Hindlimb muscle (tissue), 1 donor: ENCODE results near the gene ARL6IP1. TPM values are rescaled to one million over a fixed set of nuclear protein-coding genes. Genes with fewer than 3 reads are reported as not detected.
"Not testable (repeated sequence)": the region's sequence is repeated elsewhere in the genome, so short reads cannot be mapped to it uniquely, and the experiment has no call there.

Experiments
- DNase-seq: peaks from one replicate; pipeline ENCODE4 v3.0.0-alpha.2; 2013
- polyA plus RNA-seq: library from polyadenylated mRNA; unstranded; fragments of 120-200 nt; gene quantifications from one replicate; pipeline ENCODE4 v1.2.1, GENCODE V29; 2013; ENCODE audit not compliant: insufficient read length

The ARL6IP1 gene
- polyA plus RNA-seq, 1 donor: 83.7 TPM

DNA sequence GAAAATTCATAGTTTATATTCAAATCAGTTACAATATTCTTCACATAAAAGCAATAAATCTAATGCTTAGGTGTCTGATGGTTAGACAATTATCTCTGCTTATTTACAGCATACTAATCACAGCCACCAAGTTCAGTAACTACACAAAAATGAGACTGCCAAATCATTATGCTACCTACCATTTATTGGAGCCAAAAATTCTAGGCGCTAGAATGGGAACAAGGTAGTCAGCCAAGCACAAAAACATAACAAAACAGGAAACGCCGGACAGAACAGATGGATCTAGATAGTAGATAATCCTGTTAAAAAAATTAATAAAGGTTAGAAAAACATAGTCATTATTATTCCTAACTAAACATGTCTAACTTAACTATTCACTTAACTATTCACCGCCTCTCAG, 3.6 kb downstream of the ARL6IP1 start:
- DNase-seq: no peak

DNA sequence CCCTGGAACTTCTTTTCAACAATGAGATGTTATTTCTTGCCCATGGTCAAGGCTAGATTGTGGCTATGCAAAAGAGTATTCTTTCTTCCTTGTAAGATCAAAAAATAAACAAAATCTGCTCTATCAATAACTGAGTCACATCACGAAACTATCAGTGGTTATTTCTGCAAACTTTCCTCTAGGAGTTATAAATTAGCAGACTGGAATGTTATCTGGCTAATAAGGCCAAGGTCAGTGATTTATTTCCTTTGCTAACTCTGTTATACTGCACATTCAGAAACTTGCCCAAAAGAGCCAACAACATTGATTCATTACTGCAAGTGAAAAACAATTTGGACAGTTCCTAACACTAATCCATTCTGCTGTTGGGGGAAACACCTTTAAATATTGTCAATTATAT, 5.0 kb downstream of the ARL6IP1 start:
- no peak for DNase-seq

DNA sequence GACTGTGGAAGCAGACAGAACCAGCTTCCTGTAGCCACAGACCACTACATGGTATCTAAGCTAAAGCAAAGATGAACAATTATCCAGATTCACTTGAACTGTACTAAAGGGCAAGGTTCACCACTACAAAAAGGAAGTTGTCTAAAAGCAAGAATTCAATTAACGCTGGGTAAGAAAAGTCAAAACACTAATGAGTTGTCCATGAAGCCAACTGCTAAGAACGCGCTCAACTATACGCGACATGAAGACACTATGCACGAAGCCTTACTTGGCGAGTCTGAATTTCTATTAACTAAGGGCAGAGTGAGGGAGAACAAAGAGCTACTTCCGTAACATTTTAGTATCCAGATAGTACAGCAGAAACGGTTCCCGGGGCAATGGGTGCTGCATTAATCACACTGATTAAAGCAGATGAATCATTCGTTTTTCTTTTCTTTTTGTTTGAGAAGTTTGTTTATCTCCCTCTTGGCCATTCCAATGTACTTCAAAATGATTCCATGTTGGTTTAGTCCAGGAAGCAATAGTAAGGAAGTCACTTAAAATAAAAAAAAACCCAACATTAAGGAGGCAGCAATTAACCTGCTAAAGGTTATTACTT, 8.4 kb downstream of the ARL6IP1 start:
- no peak for DNase-seq

DNA sequence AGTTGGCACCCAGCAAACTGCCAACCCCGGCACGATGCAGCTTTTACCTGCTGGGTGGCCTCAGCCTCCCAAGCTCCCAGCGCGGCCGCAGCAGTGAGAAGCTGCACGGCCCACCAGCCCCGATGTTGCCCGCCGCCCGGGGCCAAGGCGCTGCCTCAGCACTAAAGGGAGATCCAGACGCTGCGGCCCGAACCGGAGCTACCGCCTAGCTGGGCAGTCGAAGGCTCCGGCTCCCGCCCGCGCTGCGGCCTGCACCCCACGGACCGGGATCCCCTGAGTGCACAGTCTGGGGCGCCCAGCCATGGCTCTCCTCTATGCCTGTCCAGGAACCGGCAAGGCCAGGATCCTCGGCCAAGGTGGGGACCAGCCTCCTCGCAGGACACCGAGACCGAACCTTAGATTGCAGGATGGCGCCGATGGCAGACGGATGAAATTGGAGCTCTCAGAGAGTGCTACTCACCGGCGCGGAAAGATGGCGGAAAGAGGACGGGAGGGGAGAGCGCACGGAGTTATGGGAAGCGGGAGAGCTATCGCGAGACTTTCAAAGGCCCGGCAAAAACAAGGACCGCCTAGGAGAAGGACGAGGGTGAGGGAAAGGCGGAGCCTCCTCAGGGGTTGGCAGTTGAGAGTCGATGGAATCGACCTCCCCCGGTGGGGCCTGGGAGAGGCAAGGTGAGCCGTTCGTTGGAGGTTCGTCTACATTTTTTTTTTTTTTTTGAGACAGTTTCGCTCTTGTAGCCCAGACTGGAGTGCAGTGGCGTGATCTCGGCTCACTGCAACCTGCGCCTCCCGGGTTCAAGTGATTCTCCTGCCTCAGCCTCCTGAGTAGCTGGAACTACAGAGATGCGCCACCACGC, 11.3 kb downstream of the ARL6IP1 start, which contains the start of gene RPS15A:
Gene RPS15A (minus strand): TSS at position 485 of the 857 bp plus-strand sequence. CDS start 1,221 bp downstream, outside the sequence.
- peak; percentile 97 for DNase-seq

DNA sequence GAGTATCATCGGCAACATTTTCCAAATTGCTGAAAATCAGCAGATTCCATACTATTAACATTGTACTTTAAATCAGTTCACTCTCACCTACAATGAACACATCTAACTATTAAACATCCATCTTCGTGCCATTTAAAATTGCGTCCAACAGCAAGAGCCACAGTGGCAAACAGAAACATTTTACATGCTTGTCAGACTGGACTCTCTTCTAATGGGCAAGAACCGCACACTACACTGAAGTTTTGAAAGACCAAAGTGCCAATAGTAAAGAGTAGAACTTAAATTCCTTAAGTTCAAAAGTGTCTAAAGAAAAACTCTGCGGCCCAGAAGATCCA, 11.9 kb downstream of the ARL6IP1 start:
- no peak for DNase-seq

DNA sequence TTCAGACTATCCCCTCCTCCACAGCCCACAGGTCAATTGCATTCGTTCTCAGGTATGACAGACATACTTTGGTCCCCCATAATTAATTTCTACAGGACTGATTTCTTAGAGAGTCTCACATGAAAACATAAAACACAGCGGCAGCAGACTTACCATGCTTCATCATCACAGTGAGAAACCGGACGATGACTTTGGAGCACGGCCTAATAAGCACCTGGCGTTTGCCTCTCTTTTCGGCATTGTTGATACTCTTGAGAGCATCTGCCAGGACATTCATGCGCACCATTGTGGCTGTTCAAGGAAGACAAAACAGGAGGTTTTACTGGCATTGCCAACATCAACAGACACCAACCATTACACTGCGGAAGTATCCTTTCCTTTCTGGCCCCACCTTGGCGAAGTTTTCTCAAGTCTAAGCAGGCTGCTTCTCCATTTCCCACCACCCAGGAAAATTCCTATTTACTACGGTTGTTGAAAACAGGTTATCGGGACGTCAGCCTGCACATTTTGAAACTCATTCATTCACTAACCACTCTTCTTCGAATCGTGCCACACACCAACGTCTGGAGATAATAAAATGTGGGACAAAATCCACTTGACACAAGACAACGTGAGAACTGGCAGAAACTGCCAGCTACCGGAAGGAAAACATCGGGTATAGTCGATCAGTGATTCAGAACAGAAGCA, 12.4 kb downstream of the ARL6IP1 start:
- DNase-seq: no peak

DNA sequence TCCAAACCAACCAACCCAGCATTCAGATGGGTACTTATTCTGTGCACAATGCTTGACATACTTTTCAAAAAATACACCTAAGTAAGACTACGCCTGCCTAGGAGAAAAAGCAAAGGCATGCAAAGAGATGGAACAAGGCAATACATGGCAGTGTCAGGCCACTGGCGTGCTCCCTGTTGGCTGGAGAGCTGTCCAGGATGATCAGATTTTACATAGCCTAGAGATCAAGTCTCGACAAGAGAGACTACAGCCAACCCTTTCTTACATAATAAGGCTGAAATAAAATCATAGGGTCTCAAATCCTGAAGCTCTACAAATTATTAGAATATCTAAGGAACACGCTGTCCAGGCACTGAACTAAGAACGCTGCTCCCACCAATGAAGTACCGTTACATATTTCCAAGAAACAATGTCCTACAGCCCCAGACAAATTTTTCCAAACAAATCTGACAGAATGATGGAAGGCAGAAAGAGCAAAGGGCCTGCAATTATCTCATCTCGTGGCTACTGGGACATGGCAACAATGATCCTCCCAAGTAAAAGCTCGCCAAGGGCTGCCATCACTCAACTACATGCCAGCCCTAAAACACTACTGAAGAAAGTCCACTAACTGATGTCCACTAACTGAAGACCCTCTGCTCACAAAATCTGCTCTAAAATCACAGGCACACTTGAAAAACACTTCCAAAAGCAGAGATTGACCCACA, 16.3 kb downstream of the ARL6IP1 start:
- DNase-seq: no peak

DNA sequence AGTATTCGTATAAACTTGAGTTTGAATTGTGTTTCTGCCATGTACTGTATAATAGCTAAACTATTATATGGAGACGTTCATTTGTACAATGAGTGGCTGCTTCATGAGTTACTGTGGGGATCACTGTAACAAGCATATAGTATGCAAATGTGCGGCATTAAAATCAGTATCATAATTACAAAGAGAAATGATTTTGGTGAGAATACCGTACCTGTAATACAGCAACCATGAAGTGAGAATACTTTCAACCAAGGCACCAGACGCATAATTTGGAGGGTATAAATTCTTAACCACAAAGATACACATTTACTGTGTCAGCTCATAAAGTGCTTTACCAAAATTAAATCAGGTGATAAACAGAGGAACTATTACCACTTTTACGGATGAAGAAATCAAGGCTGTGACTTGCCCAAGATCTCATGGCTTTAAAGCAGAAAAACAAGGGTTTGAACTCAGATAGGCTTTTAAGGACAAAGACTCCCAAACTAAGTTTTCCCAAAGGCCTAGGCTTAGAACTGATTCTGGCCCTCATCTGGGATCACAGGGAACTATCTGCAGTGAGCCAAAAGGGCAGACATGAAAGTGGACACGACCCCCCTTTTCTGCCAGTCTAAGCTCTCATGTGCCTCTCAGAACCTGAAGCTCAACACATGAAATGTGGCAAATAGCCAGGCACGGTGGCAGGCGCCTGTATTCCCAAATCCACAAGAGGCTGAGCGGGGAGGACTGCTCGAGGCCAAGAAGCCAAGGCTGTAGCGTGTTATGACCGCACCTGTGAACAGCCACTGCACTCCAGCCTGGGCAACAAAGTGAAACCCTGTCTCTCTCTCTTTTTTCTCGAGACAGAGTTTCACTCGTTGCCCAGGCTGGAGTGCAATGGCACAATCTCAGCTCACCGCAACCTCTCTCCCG, 17.7 kb downstream of the ARL6IP1 start:
- no peak for DNase-seq

DNA sequence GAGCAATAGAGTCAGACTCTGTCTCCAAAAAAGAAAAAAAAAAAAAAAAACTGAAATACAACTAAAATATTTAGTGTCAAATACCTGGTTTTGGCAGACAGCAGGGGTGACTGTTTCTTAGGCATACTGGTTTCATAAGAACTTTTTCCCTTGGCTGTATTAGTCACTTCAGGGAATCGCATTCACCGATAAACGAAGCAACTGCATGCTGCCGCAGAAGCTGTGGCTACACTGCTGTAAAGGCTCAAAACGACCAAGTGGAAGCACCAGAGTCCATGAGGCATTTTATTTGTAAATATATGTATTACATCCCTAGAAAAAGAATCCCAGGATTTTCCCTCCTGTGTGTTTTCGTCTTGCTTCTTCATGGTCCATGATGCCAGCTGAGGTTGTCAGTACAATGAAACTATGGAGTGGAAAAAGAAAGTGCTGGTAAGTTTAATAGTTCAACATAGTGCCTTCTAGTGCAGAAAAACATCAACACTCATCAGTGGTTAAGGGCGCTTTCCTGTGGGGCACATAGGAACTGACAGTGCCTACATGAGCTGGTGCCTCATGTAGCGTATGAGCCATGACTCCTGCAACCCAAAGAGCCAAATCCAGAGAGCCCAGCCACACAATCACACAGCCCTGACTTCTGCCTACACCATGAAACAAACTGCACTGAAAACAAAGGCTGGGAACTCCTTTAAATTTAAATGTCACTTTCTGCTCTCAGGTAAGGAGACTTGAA, 18.5 kb downstream of the ARL6IP1 start:
- DNase-seq: no peak

DNA sequence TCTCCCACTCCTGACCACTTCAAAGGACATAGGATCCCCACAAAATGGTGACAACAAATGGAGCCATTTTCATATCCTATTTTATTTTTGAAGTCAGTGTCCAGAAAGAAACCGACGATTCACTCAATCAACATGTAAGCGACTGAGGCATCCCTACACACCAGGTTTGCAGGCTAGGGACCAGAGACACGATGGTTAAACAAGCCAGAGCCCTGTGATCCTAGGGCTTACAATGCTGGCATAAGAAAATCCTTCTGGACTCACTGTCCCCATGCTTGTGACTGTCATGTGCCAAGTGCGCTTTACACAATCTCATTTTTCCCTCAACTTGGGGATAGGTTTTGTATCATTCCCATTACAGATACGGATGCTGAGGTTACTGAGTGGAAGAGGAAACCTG, 20.1 kb downstream of the ARL6IP1 start:
- DNase-seq: not testable (repeated sequence)

DNA sequence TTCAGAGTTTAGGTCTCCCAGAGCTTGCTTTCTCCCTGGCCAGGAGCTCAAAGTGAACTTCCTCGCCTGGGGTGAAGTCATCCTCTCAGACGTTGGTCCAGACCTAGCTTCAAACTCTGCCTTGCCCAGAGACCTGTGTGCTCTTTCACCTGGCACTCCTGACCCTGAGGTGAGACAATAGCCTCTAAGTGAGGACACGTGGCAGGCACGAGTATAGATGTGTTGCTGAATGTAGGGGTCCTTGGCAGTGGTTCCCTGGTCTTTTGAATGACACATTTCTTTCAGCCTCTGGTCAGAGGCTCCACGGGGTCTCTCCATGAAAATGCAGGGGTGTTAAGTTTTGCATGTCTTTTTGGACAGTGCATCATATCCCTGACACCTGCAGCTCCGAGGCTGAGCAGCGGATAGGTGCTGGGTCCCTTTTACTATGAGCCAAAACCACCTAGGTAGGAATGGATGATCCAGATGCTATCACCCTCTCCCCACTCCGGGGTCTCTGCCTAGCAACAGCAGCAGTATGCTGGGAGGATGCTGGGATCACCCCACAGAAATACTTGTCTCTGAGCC, 20.8 kb downstream of the ARL6IP1 start:
- DNase-seq: not testable (repeated sequence)

DNA sequence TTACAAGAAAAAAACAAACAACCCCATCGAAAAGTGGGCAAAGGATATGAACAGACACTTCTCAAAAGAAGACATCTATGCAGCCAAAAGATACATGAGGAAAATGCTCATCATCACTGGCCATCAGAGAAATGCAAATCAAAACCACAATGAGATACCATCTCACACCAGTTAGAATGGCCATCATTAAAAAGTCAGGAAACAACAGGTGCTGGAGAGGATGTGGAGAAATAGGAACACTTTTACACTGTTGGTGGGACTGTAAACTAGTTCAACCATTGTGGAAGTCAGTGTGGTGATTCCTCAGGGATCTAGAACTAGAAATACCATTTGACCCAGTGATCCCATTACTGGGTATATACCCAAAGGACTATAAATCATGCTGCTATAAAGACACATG, 23.7 kb downstream of the ARL6IP1 start:
- not testable (repeated sequence) for DNase-seq

DNA sequence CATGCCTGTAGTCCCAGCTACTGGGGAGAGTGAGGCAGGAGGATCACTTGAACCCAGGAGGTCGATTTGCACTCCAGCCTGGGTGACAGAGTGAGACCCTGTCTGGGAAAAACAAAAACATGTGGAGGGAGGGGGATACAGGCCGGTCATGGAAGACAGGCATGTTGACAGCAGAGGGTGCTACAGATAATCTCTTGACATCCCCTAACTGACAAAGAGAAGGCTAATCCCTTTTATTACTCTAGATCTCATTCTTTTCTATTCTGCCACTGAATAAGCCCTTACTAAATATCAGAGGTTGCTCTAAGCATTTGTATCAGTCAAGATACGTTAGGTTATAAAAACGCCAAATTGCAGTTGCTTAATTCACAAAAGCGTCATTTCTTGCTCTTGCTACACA, 25.0 kb downstream of the ARL6IP1 start:
- DNase-seq: not testable (repeated sequence)

DNA sequence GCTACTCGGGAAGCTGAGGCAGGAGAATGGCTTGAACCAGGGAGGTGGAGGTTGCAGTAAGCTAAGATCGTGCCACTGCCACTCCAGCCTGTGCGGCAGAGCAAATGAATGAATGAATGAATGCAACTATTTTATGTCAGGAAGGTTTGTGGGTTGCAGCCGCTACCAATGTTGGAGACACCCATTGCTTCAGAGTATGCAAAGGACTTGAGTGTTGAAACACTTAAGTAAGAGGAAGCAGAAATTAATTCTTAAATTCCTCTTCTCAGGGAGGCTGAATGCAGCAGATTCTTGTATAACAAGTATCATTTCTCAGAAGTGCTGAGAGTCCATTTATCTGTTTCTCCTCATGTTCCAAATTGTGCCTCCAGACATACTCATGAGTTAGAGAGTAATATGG, 26.7 kb downstream of the ARL6IP1 start:
- DNase-seq: not testable (repeated sequence)

DNA sequence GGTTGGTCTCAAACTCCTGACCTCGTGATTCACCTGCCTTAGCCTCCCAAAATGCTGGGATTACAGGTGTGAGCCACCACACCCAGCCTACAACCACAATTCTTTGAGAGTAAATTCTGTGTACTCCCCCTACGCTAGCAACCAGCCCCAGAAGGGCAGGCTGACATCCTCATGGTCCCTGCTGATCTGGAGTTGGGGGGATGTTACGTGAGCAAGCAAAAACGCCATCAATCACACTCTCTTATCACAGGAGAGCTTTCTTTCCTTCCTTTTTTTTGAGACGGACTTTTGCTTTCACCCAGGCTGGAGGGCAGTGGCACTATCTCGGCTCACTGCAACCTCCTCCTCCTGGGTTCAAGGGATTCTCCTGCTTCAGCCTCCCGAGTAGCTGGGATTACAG, 29.2 kb downstream of the ARL6IP1 start:
- not testable (repeated sequence) for DNase-seq

DNA sequence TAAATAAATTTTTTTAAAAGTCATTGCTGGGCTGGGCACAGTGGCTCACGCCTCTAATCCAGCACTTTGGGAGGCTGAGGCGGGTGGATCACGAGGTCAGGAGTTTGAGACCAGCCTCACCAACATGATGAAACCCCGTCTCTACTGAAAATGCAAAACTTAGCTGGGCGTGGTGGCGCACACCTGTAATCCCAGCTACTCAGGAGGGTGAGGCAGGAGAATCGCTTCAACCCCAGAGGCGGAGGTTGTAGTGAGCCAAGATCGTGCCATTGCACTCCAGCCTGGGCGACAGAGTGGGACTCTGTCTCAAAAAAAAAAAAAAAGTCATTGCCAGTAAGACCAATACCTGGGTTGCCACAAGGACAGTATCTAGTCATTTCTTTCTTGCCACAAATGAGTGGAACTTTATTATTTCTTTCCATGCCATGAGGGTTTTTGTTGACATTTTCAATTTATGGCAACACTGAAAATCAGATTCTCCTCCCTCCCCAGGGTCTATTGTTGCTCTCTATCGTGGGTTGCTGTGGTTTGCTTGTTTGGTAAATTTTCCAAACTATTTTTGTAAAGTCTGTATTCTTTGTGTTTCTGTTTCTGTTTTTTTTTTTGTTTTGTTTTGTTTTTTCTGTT, 30.9 kb downstream of the ARL6IP1 start:
- DNase-seq: not testable (repeated sequence)

DNA sequence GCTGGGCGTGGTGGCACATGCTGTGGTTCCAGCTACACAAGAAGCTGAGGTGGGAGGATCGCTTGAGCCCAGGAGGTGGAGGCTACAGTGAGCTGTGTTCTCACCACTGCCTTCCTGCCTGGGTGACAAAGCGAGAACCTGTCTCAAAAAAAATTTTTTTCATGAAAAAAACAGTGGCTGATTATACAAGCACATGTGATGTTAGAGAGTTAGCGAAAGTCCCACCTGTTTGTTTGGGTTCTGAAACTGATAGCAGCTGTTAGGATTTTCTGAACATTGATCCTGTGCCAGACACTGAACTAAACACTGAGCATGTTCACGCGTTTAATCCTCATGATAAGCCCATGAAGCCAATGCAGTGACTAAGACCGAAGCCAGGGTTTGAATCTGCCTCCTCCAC, 34.1 kb downstream of the ARL6IP1 start:
- not testable (repeated sequence) for DNase-seq

DNA sequence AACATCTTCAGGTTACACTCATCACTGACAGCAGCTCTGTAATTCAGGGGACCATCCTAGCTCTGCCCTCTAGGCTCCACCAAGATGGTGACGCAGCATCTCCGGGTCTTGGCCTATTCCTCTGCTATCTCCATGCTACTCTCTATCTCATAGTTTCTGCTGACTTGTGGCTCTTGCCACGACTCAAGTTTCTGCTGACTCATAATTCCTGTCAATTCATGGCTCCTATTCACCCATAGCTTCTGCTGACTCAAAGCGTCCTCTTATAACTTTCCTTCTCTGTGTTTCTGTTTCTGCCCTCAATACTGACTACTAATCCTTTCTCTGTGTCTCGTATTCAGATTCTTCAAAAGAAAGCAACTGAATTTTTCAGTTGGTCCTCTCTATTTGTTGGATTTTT, 38.6 kb downstream of the ARL6IP1 start:
- not testable (repeated sequence) for DNase-seq

DNA sequence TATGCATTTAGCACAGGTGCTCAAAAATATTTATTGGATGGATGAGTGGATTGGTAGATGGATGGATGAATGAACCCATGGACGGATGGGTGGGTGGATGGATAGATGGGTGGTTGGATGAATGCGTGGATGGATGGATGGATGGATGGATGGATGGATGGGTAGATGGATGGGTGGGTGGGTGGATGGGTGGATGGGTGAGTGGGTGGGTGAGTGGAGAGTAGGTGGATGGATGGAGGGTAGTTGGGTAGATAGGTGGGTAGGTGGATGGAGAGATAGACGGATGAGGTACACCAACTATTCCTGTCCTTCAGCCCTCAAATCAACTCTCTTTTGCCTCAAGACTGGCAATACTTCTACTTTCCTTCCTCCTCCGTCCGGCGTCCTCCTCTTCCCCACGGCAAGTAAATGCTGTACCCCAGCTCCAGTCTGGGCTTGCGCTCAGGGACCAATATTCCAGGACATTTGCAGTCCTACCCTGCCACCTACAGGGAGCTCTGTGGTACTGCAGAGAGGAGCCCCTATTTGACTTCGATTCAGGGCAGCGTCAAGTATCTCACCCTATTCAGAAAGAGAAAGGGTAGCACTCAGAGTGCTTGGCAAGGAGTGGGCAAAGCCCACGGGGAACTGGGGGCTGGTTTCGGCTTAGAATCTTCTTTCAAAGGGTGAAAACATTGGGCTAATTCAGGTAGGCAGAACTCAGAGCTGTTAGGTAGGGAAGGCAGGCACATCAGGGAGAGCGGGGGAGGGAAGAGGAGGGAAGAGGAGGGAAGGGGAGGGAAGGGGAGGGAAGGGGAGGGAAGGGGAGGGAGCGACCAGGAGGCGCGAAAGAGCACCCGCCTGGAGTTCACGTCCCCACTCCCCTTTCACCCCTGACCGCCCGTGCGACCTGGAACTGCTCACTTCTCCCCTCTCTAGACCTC, 41.5 kb downstream of the ARL6IP1 start:
- DNase-seq: not testable (repeated sequence)
